GM21723 (cell line): Measurements from ENCODE around the gene MYF6.

ENCODE experiments used
- ATAC-seq: cut with Tn5 transposase; IDR thresholded peaks from one replicate; pipeline ENCODE4 v1.9.1; 2021; ENCODE audit warnings: mild to moderate bottlenecking, moderate library complexity; ENCODE audit not compliant: unreplicated experiment

The MYF6 gene

DNA sequence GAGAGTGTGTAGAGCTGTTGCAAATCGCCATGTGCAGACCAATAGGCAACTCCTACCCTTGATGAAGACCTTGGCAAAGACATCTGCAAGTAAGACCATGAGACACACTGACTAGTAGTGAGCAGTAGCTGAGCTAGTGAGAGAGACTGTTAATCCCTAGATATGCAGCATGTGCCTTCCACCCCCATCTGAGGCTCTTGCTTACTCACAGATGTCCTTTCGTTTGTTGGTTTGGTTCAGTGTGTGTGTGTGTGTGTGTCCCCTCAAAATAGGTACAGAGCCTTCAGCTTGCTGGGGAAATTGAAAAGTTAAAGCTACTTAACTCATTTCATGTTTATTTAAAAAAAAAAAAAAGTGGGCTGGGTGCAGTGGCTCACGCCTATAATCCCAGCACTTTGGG lies 46.8 kb downstream of the MYF6 start:
- no peak for ATAC-seq

DNA sequence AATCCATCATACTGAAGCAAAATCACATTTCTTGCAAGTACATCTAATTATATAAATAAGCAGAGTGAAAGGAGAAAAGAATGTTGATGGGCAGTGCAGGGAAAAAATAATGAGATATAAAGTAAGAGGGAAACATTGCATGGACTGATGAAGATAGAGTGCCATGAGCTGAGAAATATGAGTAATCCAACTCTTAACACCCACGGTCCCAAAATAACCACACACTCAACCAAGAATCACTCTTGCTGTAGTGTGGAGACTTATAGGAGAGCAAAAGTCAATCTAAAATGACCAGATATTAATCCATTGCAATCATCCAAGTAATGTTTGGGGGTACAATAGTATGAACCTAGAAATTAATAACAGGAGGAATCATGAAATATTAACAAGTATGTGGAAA lies 49.4 kb downstream of the MYF6 start:
- peak; percentile 79 for ATAC-seq
